Activated CD4-positive, alpha-beta T cell treated with anti-CD3 and anti-CD28 coated beads for 24 hours (primary cell): ENCODE data around the gene SRSF1.
A peak's percentile ranks its signal among the peaks of the same experiment; 100 is the strongest.
"Not testable (repeated sequence)": the region's sequence is repeated elsewhere in the genome, so short reads cannot be mapped to it uniquely, and the experiment has no call there.

Experiments
- DNase-seq, 2 donors: peaks; one replicate each; pipeline ENCODE4 v3.0.0-alpha.2; 2020; ENCODE audit warnings: low read depth in 2 of 2

The SRSF1 gene, protein sequence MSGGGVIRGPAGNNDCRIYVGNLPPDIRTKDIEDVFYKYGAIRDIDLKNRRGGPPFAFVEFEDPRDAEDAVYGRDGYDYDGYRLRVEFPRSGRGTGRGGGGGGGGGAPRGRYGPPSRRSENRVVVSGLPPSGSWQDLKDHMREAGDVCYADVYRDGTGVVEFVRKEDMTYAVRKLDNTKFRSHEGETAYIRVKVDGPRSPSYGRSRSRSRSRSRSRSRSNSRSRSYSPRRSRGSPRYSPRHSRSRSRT

DNA sequence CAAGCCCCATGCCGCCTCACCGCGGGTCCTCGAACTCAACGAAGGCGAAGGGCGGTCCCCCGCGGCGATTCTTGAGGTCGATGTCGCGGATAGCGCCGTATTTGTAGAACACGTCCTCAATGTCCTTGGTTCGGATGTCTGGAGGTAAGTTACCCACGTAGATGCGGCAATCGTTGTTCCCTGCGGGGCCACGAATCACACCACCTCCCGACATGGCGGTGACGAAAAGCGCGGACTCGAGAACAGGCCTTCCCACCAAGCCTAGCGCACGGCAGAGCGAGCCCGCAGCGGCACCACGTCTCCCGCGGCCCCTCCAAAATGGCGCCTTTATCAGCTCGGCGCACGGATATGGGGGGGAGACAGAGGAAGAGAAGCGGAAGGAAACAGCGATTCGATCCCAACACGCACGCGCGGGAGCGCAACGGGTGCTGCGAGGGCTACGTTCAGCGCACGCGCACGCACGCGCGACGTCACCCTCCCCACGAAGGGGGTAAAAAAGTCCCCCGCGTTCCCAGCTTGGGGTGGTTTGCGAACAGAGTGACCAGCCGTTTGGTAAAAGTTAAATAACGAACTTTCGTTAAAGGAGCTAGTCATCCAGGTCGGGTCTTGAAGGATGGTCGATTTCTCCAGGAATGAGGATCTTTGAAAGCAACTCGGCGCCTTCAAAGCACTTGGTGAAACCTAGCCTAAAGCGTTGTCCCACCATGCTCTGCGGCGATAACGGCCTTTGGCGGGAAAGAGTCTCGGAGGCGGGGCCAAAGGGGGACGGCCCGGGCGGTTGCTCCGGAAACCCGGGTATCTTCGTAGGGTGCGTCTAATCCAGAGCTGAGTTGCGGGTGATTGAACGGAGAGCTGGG lies at the start of gene SRSF1:
Gene SRSF1 (minus strand): TSS at position 323 of the 857 bp plus-strand sequence. CDS start 109 bp downstream, at position 214.
- DNase-seq: peak; percentile 94 to 95

- DNase-seq: no peak
These were observed 49.4 kb upstream of the SRSF1 start for GRCh38 chr17:58056476-58056875.

- DNase-seq: no peak
These were observed 47.6 kb upstream of the SRSF1 start for GRCh38 chr17:58054641-58055040.

GRCh38 chr17:58052945-58053715 lies 46.1 kb upstream of the SRSF1 start:
- peak in 1 of 2 donors; percentile 3 for DNase-seq

DNA sequence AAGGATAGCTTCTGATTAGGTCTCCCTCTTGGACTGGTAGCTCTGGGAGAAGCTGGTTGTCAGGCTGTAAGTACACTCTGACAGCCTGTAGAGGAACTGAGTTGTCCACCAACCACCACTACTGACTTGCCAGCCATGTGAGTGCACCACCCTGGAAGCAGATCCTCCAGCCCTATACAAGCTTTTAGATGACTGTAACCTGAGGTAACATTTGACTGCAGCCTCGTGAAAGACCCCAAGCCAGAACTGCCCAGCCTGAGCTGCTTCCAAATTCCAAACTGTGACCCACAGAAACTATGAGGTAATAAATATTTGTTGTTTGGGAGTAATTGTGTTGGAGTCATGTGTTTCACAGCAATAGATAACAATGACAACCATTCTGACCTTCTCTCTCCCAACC lies 45.4 kb upstream of the SRSF1 start:
- DNase-seq: no peak

- no peak for DNase-seq
These were observed 44.4 kb upstream of the SRSF1 start for GRCh38 chr17:58051468-58051867.

GRCh38 chr17:58050966-58051365 lies 43.9 kb upstream of the SRSF1 start:
- DNase-seq: no peak

DNA sequence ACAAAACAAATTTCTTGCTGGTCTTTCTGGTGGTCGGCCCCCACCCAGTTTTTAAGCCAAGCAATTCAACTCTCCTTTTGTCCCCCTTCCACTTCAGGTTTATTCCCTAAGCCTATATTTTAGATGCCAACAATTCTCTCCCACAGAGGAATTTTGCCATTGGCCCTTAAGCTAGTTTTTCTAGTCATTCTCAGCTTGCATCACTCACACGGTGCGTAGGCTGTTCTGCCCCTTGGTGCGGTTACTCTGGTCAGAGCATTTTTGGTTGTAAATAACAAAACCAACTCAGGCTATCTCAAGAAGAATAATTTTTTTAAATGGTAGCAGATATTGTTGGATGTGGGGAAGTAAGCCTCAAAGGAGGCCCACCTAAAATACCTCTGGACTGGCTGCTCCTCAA lies 42.5 kb upstream of the SRSF1 start:
- no peak for DNase-seq

GRCh38 chr17:58047376-58048150 lies 40.5 kb upstream of the SRSF1 start:
- DNase-seq: no peak

DNA sequence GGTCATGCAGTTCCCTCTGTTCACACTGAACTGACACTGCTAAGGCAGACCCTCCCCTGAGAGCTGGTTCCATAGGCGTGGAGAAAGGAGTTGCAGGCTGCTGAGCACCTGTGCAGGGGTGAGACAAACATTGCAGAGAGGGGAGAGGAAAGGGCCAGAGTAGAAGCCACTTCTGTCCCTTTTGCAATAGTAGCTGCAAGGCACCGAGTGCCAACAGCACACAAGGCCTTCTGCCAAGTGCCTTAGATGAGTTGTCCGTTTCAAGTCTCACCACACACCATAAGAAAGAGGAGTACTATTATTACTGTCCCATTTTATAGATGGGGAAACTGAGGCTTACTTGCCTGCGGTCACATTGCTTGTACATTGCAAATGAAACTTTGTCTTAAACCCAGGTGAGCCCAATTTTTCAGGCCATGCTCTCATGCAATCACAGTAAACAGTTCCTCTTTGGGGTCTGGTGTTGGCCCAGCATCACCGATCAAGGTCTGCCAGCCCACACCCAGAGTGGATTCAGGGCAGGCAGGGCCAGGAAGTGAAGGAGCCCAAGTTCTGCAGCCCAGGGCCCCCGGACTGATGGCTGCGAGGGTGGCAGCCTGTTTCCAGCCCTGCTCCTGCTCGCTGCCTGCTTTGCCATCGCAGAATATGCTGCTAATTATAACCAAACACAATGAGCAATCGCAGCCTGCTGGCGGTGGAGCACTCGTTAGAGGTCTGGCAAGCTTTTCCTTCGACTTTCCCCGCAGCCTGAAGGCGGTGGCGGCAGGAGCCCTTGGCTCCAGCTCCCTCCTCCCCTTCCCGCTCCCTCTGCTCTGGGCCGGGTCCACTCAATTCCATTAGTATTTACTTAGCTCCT lies 39.4 kb upstream of the SRSF1 start:
- no peak for DNase-seq

- not testable (repeated sequence) for DNase-seq
These were observed 37.2 kb upstream of the SRSF1 start for GRCh38 chr17:58044256-58044655.

DNA sequence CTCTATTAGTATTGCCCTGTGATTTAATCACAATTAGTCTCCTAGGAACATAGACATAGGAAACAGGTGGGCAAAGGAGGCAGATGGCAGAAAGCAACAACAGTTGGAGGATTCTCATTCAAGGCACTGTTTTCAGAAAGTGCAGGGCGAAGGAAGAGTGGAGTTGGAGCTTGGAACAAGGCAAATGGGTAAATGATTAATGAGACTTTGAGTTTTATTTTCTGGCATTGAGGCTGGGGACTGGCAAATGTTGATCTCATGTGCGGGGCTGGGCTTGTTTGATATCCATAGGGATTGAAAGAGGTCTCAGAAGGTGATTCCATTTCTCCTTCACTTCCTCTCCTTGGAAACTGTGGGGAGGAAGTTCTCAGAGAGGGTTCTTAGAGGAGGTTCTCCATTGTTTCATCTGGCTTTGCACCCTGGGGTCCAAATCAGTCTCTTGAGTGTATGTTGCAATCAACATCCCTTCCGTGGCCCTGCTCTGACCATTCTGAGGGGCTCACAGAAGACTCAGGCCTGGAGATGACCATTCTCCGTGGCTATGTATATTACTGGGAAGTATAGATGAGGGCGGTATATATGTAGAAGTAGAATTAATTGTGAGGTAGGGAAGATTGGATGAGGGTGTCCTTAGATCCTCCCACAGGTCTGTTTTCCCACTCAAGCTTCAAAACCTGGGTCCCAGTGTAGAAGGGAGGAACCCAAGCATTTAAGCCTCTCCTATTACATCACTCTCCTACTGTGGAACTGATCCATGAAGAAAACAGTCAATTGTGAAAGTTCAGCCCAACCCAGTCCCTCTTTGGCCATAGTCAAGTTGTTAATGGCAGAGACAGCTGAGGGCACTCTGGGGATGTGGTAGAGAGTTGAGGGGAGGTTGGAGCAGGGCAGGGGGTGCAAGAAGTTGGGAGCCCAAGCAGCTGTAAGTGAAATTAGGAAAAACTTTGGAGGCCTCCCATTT lies 36.5 kb upstream of the SRSF1 start:
- DNase-seq: no peak

DNA sequence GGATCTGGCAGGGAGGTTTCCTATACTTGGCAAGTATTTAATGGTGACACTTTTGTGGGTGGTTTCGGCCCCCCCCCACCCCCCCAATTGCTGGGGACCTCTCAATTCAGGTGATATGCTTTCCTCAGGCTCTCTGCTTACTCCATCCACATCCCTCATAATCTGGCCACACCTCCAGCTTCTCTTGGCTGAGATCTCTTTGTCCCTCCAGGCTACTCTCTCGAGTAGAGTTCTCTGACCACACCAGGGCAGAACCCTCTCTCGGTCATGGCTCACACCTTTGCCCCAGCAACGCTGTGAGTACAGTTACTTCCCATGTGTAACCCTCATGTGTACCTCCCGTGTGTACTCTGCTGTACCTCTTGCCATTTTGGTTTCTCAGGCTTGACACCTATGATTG lies 34.1 kb upstream of the SRSF1 start:
- no peak for DNase-seq

DNA sequence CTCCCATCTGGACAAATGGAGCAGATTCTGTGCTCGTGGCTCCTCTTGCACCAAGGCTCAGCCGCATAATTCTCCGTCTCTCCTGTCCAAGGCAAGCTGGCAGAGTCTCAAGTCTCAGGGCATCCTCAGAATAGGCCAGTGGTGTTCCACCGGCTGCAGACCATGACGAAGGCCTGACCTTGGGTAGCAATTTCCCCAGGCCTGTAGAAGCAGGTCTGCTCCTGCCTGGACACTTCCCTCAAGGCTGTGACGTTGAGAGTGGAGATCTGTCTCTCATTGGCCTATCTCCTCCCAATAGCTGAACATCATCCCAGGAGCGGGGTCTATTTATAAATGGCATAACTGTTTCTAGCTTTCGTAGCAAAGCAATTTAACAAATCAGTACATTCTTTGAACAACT lies 33.3 kb upstream of the SRSF1 start:
- DNase-seq: no peak

DNA sequence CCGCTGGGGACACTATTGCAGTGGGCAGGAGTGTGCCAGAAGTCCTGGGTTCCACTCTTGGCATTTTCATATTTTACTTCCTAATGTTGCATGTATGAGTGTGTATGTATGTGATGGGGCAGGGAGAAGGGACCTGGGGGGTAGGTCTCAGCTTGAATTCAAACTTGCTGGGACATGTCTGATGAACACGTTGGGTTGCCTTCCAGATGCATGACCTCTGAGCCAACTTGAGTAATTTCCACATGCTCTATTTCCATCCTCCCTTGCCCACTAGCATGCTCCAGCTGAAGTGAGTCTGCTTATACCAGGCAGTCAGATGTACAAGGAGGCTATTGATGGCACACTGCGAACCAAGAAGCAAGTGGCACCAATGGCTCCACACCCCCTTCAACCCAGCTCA lies 32.9 kb upstream of the SRSF1 start:
- no peak for DNase-seq

GRCh38 chr17:58032691-58033415 lies 25.8 kb upstream of the SRSF1 start:
- DNase-seq: no peak

DNA sequence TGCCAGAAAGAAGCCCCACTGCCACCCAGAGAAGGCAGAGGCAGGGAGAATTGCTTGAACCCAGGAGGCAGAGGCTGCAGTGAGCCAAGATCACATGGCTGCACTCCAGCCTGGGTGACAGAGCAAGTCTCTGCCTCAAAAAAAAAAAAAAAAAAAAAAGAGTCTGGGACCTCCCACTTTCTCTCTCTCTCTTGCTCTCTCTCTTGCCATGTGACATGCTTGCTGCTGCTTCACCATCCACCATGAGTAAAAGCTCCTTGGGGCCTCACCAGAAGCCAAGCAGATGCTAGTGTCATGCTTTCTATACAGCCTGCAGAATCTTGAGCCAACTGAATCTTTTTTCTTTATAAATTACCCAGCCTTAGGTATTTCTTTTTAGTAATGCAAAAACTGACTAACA lies 21.5 kb upstream of the SRSF1 start:
- DNase-seq: no peak

DNA sequence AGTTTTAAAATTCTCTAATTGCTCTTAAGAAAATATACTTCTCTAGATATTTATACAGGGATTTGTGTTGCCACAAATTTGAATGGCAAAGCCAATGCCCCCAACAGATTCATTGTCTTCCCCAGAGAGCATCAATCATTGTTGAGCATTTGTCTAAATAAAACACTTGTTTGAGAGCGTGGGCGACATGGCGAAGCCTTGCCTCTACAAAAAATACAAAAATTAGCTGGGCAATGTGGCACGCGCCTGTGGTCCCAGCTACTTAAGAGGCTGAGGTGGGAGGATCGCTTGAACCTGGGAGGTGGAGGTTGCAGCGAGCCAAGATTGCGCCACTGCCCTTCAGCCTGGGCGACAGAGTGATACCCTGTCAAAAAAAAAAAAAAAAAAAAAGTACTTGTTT lies 13.4 kb upstream of the SRSF1 start:
- DNase-seq: no peak

DNA sequence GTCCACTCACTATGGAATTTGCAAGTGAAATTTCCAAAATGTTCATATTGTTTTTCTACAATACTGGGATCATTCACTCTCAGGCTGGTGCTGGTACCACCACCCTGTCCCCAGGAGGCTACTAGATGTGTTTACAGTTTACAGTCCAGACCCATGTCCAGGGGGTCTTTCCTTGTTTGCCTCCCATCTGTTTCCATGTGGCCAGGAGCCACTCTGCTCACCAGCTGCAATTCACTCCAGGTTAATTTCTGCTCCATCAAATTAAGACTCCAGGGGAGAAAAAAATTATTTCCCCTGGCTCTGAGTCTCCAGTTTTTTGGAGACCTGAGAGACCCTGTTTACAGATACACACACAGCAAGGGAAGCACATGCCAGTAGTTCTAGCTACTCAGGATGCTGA lies 12.5 kb upstream of the SRSF1 start:
- no peak for DNase-seq
